IMR-90 (cell line): ENCODE measurements around the gene OGFOD1.

Experiments
- CEBPB ChIP-seq: IDR thresholded peaks from 2 replicates; pipeline ENCODE4 v1.6.1; 2012; ENCODE audit warnings: low read depth, low read length, improper control_type of control experiment
- POLR2A ChIP-seq: IDR thresholded peaks from 2 replicates; pipeline ENCODE4 v1.6.1; 2012; ENCODE audit warnings: mild to moderate bottlenecking, low read depth, low read length
- RFX5 ChIP-seq: IDR thresholded peaks from 2 replicates; pipeline ENCODE4 v1.8.0; 2012; ENCODE audit warnings: low read depth, mild to moderate bottlenecking, low read length, moderate library complexity
- TF ChIP-seq, protein P1 (sequence below): conservative IDR thresholded peaks from 2 replicates; pipeline ENCODE4 v1.5.1; 2012; ENCODE audit warnings: mild to moderate bottlenecking, low read depth, low read length, improper control_type of control experiment

DNA sequence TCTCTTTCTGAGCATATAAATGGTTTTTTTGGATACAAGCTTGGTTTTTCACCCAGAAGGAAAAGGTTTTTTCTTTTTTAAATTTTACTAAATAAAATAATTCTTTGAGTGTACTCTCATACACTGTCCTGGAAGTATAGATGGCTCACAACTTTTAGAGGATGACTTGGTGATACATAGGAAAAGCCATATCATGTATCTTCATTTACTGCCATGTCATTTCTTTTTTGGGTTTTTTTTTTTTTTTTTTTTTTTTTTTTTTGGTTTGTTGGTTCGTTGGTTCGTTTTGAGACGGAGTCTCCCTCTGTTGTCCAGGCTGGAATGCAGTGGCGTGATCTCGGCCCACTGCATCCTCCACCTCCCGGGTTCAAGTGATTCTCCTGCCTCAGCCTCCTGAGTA is 11.8 kb downstream of the OGFOD1 start:
- TF ChIP-seq, protein P1, sequence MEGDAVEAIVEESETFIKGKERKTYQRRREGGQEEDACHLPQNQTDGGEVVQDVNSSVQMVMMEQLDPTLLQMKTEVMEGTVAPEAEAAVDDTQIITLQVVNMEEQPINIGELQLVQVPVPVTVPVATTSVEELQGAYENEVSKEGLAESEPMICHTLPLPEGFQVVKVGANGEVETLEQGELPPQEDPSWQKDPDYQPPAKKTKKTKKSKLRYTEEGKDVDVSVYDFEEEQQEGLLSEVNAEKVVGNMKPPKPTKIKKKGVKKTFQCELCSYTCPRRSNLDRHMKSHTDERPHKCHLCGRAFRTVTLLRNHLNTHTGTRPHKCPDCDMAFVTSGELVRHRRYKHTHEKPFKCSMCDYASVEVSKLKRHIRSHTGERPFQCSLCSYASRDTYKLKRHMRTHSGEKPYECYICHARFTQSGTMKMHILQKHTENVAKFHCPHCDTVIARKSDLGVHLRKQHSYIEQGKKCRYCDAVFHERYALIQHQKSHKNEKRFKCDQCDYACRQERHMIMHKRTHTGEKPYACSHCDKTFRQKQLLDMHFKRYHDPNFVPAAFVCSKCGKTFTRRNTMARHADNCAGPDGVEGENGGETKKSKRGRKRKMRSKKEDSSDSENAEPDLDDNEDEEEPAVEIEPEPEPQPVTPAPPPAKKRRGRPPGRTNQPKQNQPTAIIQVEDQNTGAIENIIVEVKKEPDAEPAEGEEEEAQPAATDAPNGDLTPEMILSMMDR, result no peak
- TF ChIP-seq RFX5 (no peak), CEBPB (no peak), POLR2A (no peak)
